Measurements from ENCODE around the gene PRKCB. TPM values are rescaled to one million over a fixed set of nuclear protein-coding genes. Genes with fewer than 3 reads are reported as not detected.

PRKCB gene
- total and polyA plus RNA-seq, 2 experiments from 2014 or later = 0.70 to 0.92 TPM

- no peaks in the 10 kb centered on the region for H3K79me2 ChIP-seq
- H3K27ac ChIP-seq = no peak overlapping the region
- H3K27me3 ChIP-seq = no peaks in the 10 kb centered on the region
- no peaks in the 10 kb centered on the region for H4K20me1 ChIP-seq (ENCODE audit: insufficient read depth, poor library complexity, severe bottlenecking)
- H3K4me3 ChIP-seq = no peak overlapping the region
- H3K4me2 ChIP-seq = no peak overlapping the region
- H3K9me2 ChIP-seq (replicated peaks; ENCODE audit: insufficient read depth) = no peaks in the 10 kb centered on the region
- H2AFZ ChIP-seq = no peak overlapping the region
- no peak for DNase-seq (ENCODE audit: low spot score)
- H3K9me3 ChIP-seq (ENCODE audit: low read depth) = no peaks in the 10 kb centered on the region
- H3K36me3 ChIP-seq (replicated peaks; ENCODE audit: insufficient read depth, low read depth) = no peaks in the 10 kb centered on the region
- no peaks in the 10 kb centered on the region for H3K4me1 ChIP-seq (ENCODE audit: insufficient read depth)
- WGBS (ENCODE audit: low lambda C conversion rate, missing lambda C conversion rate) = 87% methylated on average over 7 of the region's 7 CpGs
- no peak for TF ChIP-seq EZH2 (IDR thresholded peaks at IDR 0.05; ENCODE audit: borderline replicate concordance)
- TF ChIP-seq, protein P1, sequence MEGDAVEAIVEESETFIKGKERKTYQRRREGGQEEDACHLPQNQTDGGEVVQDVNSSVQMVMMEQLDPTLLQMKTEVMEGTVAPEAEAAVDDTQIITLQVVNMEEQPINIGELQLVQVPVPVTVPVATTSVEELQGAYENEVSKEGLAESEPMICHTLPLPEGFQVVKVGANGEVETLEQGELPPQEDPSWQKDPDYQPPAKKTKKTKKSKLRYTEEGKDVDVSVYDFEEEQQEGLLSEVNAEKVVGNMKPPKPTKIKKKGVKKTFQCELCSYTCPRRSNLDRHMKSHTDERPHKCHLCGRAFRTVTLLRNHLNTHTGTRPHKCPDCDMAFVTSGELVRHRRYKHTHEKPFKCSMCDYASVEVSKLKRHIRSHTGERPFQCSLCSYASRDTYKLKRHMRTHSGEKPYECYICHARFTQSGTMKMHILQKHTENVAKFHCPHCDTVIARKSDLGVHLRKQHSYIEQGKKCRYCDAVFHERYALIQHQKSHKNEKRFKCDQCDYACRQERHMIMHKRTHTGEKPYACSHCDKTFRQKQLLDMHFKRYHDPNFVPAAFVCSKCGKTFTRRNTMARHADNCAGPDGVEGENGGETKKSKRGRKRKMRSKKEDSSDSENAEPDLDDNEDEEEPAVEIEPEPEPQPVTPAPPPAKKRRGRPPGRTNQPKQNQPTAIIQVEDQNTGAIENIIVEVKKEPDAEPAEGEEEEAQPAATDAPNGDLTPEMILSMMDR (IDR thresholded peaks at IDR 0.05; ENCODE audit: poor library complexity) = no peak
- no peak for TF ChIP-seq EZH2phosphoT487 (IDR thresholded peaks at IDR 0.05; ENCODE audit: low read depth, severe bottlenecking, unreplicated experiment)
Observed at GRCh38 chr16:24018485-24018884, 182.7 kb downstream of the PRKCB start.

DNA sequence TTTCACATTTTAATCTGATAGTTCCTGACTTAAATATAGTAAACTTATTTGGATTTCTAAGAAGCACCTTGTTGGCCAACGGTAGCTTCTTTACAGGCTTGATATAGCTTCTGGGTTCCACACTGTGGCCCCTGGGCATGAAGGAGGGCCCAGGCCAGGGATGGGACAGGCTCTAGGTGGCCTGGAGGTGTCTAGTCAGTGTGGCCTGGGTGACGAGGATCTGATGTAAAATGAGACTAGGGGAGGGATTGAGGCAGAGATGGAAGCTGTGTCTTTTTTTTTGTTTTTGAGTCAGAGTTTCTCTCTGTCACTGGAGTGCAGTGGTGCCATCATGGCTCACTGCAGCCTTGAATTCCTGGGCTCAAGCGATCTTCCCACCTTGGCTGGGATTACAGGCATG is 187.0 kb downstream of the PRKCB start:
- no peaks in the 10 kb centered on the region for H4K20me1 ChIP-seq (ENCODE audit: insufficient read depth, poor library complexity, severe bottlenecking)
- no peaks in the 10 kb centered on the region for H3K79me2 ChIP-seq
- H3K27ac ChIP-seq = no peak overlapping the region
- no peaks in the 10 kb centered on the region for H3K9me3 ChIP-seq (ENCODE audit: low read depth)
- no peak overlapping the region for H3K4me3 ChIP-seq
- 80% methylated on average over 3 of the region's 3 CpGs for WGBS (ENCODE audit: low lambda C conversion rate, missing lambda C conversion rate)
- no peaks in the 10 kb centered on the region for H3K4me1 ChIP-seq (ENCODE audit: insufficient read depth)
- no peaks in the 10 kb centered on the region for H3K9me2 ChIP-seq (replicated peaks; ENCODE audit: insufficient read depth)
- H2AFZ ChIP-seq = no peak overlapping the region
- H3K36me3 ChIP-seq (replicated peaks; ENCODE audit: insufficient read depth, low read depth) = no peaks in the 10 kb centered on the region
- H3K27me3 ChIP-seq = no peaks in the 10 kb centered on the region
- no peak overlapping the region for H3K4me2 ChIP-seq
- TF ChIP-seq, protein P1 (IDR thresholded peaks at IDR 0.05; ENCODE audit: poor library complexity) = no peak
- no peak for TF ChIP-seq EZH2phosphoT487 (IDR thresholded peaks at IDR 0.05; ENCODE audit: low read depth, severe bottlenecking, unreplicated experiment)
- DNase-seq (ENCODE audit: low spot score) = no peak

DNA sequence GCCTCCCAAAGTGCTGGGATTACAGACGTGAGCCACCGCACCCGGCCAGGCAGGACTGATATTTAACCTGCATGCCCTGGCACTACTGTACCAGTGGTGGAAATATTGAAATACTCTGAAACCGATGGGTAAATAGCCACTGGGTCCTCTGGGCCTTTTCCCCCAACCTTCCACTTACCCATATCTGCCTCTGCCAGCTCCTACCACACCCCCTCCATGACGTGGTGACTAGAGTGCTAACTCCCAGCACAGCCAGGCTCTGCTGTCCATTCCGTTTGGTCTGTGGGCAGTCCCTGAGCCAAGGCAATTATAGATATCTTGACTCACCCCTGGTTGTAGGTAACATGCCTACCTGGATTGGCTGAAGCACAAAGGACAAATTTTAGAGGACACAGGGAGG is 187.8 kb downstream of the PRKCB start:
- no peak overlapping the region for H3K27ac ChIP-seq
- no peak overlapping the region for H3K4me2 ChIP-seq
- no peak overlapping the region for H2AFZ ChIP-seq
- no peaks in the 10 kb centered on the region for H3K27me3 ChIP-seq
- H3K9me2 ChIP-seq (replicated peaks; ENCODE audit: insufficient read depth) = no peaks in the 10 kb centered on the region
- no peaks in the 10 kb centered on the region for H3K36me3 ChIP-seq (replicated peaks; ENCODE audit: insufficient read depth, low read depth)
- no peaks in the 10 kb centered on the region for H3K4me1 ChIP-seq (ENCODE audit: insufficient read depth)
- 74% methylated on average over 6 of the region's 6 CpGs for whole genome bisulfite sequencing (ENCODE audit: low lambda C conversion rate, missing lambda C conversion rate)
- no peak overlapping the region for H3K4me3 ChIP-seq
- TF ChIP-seq, protein P1 (IDR thresholded peaks at IDR 0.05; ENCODE audit: poor library complexity) = no peak
- no peak for TF ChIP-seq EZH2phosphoT487 (IDR thresholded peaks at IDR 0.05; ENCODE audit: low read depth, severe bottlenecking, unreplicated experiment)
- no peak for DNase-seq (ENCODE audit: low spot score)
- H3K9me3 ChIP-seq (ENCODE audit: low read depth) = no peaks in the 10 kb centered on the region
- H4K20me1 ChIP-seq (ENCODE audit: insufficient read depth, poor library complexity, severe bottlenecking) = no peaks in the 10 kb centered on the region
- no peaks in the 10 kb centered on the region for H3K79me2 ChIP-seq

DNA sequence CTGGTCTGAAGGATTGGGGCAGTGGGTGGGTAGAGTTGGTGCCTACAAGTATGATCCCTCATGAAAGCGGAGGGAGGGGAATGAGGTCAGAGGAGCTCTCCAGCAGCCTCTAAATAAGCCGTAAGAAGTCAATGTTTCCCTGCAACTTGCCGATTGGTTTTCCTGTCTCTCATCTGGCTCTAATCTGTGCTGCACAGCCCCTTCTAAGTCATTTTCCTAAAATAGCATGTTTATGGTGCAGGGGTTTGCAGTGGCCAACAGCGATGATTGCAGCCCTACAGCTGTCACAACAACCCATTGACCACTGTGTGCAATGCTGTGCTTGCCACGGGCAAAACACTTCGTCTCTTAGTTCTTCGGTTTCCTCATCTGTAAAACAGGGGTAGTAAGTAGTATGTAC is 189.2 kb downstream of the PRKCB start:
- WGBS (ENCODE audit: low lambda C conversion rate, missing lambda C conversion rate) = 88% methylated on average over 7 of the region's 7 CpGs
- TF ChIP-seq EZH2phosphoT487 (IDR thresholded peaks at IDR 0.05; ENCODE audit: low read depth, severe bottlenecking, unreplicated experiment) = no peak
- TF ChIP-seq, protein P1 (IDR thresholded peaks at IDR 0.05; ENCODE audit: poor library complexity) = no peak
- TF ChIP-seq EZH2 (IDR thresholded peaks at IDR 0.05; ENCODE audit: borderline replicate concordance) = no peak
- no peak overlapping the region for H2AFZ ChIP-seq

More for the DNA sequence above, 189.2 kb downstream of the PRKCB start:
- Histone ChIP-seq H3K27ac (no peak overlapping the region), H4K20me1 (ENCODE audit: insufficient read depth, poor library complexity, severe bottlenecking) (no peaks in the 10 kb centered on the region), H3K9me2 (replicated peaks; ENCODE audit: insufficient read depth) (no peaks in the 10 kb centered on the region), H3K9me3 (ENCODE audit: low read depth) (no peaks in the 10 kb centered on the region), H3K36me3 (replicated peaks; ENCODE audit: insufficient read depth, low read depth) (no peaks in the 10 kb centered on the region), H3K79me2 (no peaks in the 10 kb centered on the region), H3K4me3 (no peak overlapping the region), H3K4me2 (no peak overlapping the region), H3K27me3 (no peaks in the 10 kb centered on the region), H3K4me1 (ENCODE audit: insufficient read depth) (no peaks in the 10 kb centered on the region)
- no peak for DNase-seq (ENCODE audit: low spot score)
